Caco-2 (cell line): Measurements from ENCODE around the gene NFKBIZ. TPM values are rescaled to one million over a fixed set of nuclear protein-coding genes. Genes with fewer than 3 reads are reported as not detected.
A peak's percentile ranks its signal among the peaks of the same experiment; 100 is the strongest.

Source experiments
- BruUV-seq: library from RNA; stranded (reverse); fragments of 400-500 nt; replicated peaks from 2 replicates; lab custom pipeline; 2021; lab: Mats Ljungman, UMichigan
- CTCF ChIA-PET: fragments of 300-600 bp; sonication (Branson Sonifier 250); formaldehyde crosslinking; loops from one replicate; lab custom pipeline; 2022; ENCODE audit warnings: antibody characterized with exemption; lab: Charles Lee
- POLR2A ChIA-PET: fragments of 300-600 bp; sonication (Branson Sonifier 250); formaldehyde crosslinking; loops from one replicate; lab custom pipeline; 2022; ENCODE audit warnings: antibody characterized with exemption; lab: Charles Lee
- DNase-seq, 2 experiments: peaks; one replicate each; pipeline versions ENCODE4 v3.0.0 to v3.0.0-alpha.2; 2020 to 2022
- H3K27me3 ChIP-seq: replicated peaks from 2 replicates; pipeline ENCODE4 v1.6.0; 2011; ENCODE audit warnings: low read length; ENCODE audit not compliant: control insufficient read depth, insufficient read depth
- H3K36me3 ChIP-seq: 2 replicates; pipeline ENCODE4 v1.5.1; 2011; ENCODE audit warnings: low read length; ENCODE audit not compliant: control insufficient read depth, insufficient read depth
- H3K4me1 ChIP-seq: fragments of 250-450 bp; sonication (Bioruptor Pico); 2 replicates; pipeline ENCODE4 v1.5.1; 2020; ENCODE audit warnings: mild to moderate bottlenecking
- H3K4me3 ChIP-seq: 2 replicates; pipeline ENCODE4 v1.5.1; 2011; ENCODE audit warnings: low read depth, mild to moderate bottlenecking, control low read depth, low read length
- H3K9me3 ChIP-seq: fragments of 250-450 bp; sonication (Bioruptor Pico); 2 replicates; pipeline ENCODE4 v1.5.1; 2020; ENCODE audit warnings: mild to moderate bottlenecking, moderate library complexity
- H3K27ac Mint-ChIP-seq: one replicate; pipeline ENCODE4 v1.8.0; 2022; ENCODE audit warnings: mixed read lengths; ENCODE audit not compliant: unreplicated experiment
- H3K27me3 Mint-ChIP-seq: one replicate; pipeline ENCODE4 v1.8.0; 2022; ENCODE audit warnings: mixed read lengths; ENCODE audit not compliant: insufficient read depth, unreplicated experiment
- H3K36me3 Mint-ChIP-seq: one replicate; pipeline ENCODE4 v1.8.0; 2022; ENCODE audit warnings: mild to moderate bottlenecking, mixed read lengths; ENCODE audit not compliant: insufficient read depth, unreplicated experiment
- H3K4me1 Mint-ChIP-seq: one replicate; pipeline ENCODE4 v1.8.0; 2022; ENCODE audit warnings: low read depth, mixed read lengths; ENCODE audit not compliant: unreplicated experiment
- H3K4me3 Mint-ChIP-seq: one replicate; pipeline ENCODE4 v1.8.0; 2022; ENCODE audit warnings: mild to moderate bottlenecking, moderate library complexity, mixed read lengths; ENCODE audit not compliant: unreplicated experiment
- H3K9me3 Mint-ChIP-seq: one replicate; pipeline ENCODE4 v1.8.0; 2022; ENCODE audit warnings: mixed read lengths; ENCODE audit not compliant: unreplicated experiment
- intact Hi-C: fragments of 100-400 bp; cut with micrococcal nuclease; formaldehyde crosslinking; loops from one replicate; pipeline ENCODE4 v1.10.0; 2022; ENCODE audit not compliant: unreplicated experiment
- total RNA-seq: library from RNA; stranded (reverse); gene quantifications from 2 replicates; pipeline ENCODE4 v1.2.3, GENCODE V29; 2022
- TF ChIP-seq, protein P1 (sequence below), 2 experiments: fragments of 200-600 bp in 1 of 2; IDR thresholded peaks; 1 replicate in 1 of 2; 2 replicates in 1 of 2; pipeline versions ENCODE4 v1.5.1 to v1.8.0; 2011 to 2022; ENCODE audit warnings: antibody characterized with exemption in 1 of 2, control low read depth in 1 of 2, inconsistent platforms in 1 of 2, low read depth in 1 of 2, low read length in 1 of 2, mild to moderate bottlenecking in 1 of 2, moderate library complexity in 1 of 2; ENCODE audit not compliant: insufficient read depth in 1 of 2, severe bottlenecking in 1 of 2, unreplicated experiment in 1 of 2

The NFKBIZ gene
- total RNA-seq, 1 experiment from 2014 or later: 20.2 TPM

DNA sequence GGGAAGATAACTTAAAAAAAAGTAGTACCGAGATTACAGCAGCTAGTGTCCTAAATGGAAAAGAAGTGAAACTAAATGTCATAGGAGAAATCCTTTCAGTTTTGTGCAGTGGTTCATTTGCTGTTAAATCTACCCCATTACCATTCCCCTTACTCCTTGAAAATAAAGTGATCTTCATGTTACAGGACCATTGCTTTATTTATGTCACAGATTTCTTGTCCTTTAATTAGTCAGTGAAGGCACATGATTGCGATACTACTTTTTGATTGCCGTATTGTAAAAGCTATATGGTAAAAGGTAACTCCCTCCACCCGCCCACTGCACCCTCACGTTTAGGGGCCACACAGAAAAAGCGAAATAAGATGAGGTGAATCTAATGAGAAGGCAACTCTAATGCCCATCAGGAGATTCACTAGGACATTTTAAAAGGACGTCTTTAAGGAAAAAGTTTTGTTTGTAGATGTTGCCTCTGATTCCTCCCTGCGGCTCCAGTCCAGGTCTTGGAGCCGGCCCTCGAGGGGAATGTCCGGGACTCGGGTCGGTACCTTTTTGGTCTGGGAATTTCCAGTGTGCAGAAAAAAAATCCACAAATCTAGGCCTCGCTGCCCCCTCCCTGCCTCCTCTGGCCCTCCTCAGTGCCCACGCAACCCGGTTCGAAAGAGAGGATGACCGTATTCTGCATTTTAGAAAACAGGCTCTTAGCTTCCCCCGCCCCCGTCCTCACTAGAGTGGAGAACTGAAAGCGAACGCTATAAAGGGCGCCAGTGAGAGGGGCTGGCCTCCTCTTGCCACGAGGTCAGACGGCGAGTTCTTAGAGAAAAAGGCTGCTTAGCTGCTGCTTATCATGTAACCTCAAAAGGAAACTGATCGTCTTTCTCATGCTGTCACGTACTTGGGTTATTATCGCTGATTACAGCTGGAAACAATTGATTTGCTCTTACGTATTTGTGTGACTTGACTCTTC lies 21.8 kb upstream of the NFKBIZ start:
- Histone ChIP-seq H3K36me3 (no peaks in the 10 kb centered on the region), H3K4me1 (peaks cover 5% of the 10 kb centered on the region; the same call in 1 of the 2 replicates), H3K4me3 (peak overlapping the region; percentile 41), H3K27me3 (no peaks in the 10 kb centered on the region), H3K9me3 (no peaks in the 10 kb centered on the region)
- no peaks in the 10 kb centered on the region for H3K9me3 Mint-ChIP-seq
- TF ChIP-seq, protein P1, sequence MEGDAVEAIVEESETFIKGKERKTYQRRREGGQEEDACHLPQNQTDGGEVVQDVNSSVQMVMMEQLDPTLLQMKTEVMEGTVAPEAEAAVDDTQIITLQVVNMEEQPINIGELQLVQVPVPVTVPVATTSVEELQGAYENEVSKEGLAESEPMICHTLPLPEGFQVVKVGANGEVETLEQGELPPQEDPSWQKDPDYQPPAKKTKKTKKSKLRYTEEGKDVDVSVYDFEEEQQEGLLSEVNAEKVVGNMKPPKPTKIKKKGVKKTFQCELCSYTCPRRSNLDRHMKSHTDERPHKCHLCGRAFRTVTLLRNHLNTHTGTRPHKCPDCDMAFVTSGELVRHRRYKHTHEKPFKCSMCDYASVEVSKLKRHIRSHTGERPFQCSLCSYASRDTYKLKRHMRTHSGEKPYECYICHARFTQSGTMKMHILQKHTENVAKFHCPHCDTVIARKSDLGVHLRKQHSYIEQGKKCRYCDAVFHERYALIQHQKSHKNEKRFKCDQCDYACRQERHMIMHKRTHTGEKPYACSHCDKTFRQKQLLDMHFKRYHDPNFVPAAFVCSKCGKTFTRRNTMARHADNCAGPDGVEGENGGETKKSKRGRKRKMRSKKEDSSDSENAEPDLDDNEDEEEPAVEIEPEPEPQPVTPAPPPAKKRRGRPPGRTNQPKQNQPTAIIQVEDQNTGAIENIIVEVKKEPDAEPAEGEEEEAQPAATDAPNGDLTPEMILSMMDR (IDR thresholded peaks at IDR 0.05; ENCODE audit: insufficient read depth in 1 of 2, low read depth in 1 of 2, low read length in 1 of 2, severe bottlenecking in 1 of 2, unreplicated experiment in 1 of 2): no peak
- DNase-seq: peak; percentile 70 to 80
- H3K4me3 Mint-ChIP-seq: peak overlapping the region; percentile 87
- H3K36me3 Mint-ChIP-seq: no peaks in the 10 kb centered on the region
- BruUV-seq: TSS peak; percentile 77
- ChIA-PET POLR2A (interaction anchor here (0.7 kb wide), 2 partner anchors 22 to 276 kb away, joined by 3 to 4 read pairs; no protein-coding TSS in a partner anchor), CTCF (no interaction called here)
- H3K27ac Mint-ChIP-seq: peak overlapping the region; percentile 88
- H3K4me1 Mint-ChIP-seq: no peaks in the 10 kb centered on the region
- H3K27me3 Mint-ChIP-seq: no peaks in the 10 kb centered on the region
- intact Hi-C loops: loop anchor here (1.0 kb wide), 1 partner anchor 22 kb away; the partner anchor contains the start of gene NFKBIZ

DNA sequence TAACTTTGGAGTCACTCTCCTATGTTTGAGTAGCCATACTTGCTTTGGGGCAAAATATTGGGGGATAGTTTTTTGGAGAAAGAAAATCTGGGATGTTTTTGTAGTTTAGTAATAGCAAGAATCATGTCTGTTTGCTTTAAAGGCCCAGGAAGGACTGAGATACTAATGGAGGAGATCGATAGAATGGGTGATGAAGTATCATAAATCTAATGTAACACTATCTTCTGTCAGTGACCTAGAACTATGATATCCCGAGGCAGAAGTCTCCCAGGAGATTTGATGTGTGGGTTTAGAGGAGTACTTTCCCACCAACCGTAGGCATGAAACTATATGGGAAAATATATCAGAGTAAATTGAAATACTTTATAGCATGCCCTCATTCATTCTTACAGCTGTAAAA lies 21.0 kb upstream of the NFKBIZ start:
- Histone ChIP-seq H3K4me1 (peaks cover 5% of the 10 kb centered on the region; the same call in 1 of the 2 replicates), H3K27me3 (no peaks in the 10 kb centered on the region), H3K36me3 (no peaks in the 10 kb centered on the region), H3K4me3 (peak overlapping the region; percentile 41), H3K9me3 (no peaks in the 10 kb centered on the region)
- peak overlapping the region; percentile 88 for H3K27ac Mint-ChIP-seq
- no peak for DNase-seq
- H3K36me3 Mint-ChIP-seq: no peaks in the 10 kb centered on the region
- CTCF ChIA-PET: no interaction called here
- intact Hi-C loops: no loop called here
- no peaks in the 10 kb centered on the region for H3K4me1 Mint-ChIP-seq
- TF ChIP-seq, protein P1 (IDR thresholded peaks at IDR 0.05; ENCODE audit: insufficient read depth in 1 of 2, low read depth in 1 of 2, low read length in 1 of 2, severe bottlenecking in 1 of 2, unreplicated experiment in 1 of 2): no peak
- no peaks in the 10 kb centered on the region for H3K9me3 Mint-ChIP-seq
- TSS peak; percentile 88 for BruUV-seq
- H3K4me3 Mint-ChIP-seq: peak overlapping the region; percentile 87
- no peaks in the 10 kb centered on the region for H3K27me3 Mint-ChIP-seq
- POLR2A ChIA-PET: no interaction called here

- ChIA-PET POLR2A (no interaction called here), CTCF (interaction anchor here (0.5 kb wide), 1 partner anchor 401 kb away, joined by 4 read pairs; no protein-coding TSS in a partner anchor)
- Mint-ChIP-seq H3K9me3 (no peaks in the 10 kb centered on the region), H3K27ac (no peak overlapping the region), H3K27me3 (no peaks in the 10 kb centered on the region), H3K4me1 (no peaks in the 10 kb centered on the region), H3K36me3 (no peaks in the 10 kb centered on the region), H3K4me3 (peak overlapping the region; percentile 87)
- no peaks in the 10 kb centered on the region for H3K36me3 ChIP-seq
- no peak for DNase-seq
- no peaks in the 10 kb centered on the region for H3K27me3 ChIP-seq
- intact Hi-C loops: no loop called here
- H3K4me1 ChIP-seq: peaks cover 5% of the 10 kb centered on the region; the same call in 1 of the 2 replicates
- TF ChIP-seq, protein P1 (IDR thresholded peaks at IDR 0.05; ENCODE audit: insufficient read depth in 1 of 2, low read depth in 1 of 2, low read length in 1 of 2, severe bottlenecking in 1 of 2, unreplicated experiment in 1 of 2): no peak
- H3K4me3 ChIP-seq: no peak overlapping the region
- BruUV-seq: no TSS peak
- no peaks in the 10 kb centered on the region for H3K9me3 ChIP-seq
These were observed 20.4 kb upstream of the NFKBIZ start for GRCh38 chr3:101828691-101829436.
